ELF-1 (cell line): Measurements from ENCODE around the gene PDYN.

Experiments
- DNase-seq: peaks from one replicate; pipeline ENCODE4 v3.0.0-alpha.2; 2016; ENCODE audit warnings: low read depth, low spot score

Gene PDYN

DNA sequence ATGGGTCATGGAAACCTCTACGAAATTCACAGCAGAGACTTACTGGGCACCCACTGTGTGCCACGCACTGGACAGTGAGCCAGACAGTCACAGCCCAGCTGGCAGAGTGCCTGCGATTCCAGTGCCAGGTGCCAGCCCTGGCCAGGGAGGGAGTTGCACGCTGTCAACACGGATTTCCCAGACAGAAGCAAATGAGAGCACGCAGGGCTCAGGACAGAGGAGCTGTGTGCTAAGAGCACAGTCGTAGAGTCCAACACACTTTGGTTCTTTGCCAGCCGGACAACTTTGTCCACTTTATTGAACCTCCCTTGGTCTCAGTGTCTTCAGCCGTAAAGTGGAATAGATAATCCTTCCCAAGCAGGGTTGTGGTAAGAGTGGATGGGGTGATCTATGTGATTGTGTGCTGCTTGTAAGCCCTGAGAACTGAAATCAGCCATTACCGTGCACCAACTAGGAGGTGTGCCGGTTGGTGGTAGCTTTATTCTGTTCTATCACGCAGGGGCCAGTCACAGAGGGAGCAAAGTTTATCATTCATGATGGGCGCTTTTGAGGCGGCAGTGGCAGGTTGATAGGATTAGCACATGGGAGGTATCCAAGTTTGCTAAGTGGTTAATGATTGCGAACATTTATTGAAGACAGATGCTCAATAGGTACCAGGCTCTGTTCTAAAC is 58.0 kb downstream of the PDYN start:
- no peak for DNase-seq

DNA sequence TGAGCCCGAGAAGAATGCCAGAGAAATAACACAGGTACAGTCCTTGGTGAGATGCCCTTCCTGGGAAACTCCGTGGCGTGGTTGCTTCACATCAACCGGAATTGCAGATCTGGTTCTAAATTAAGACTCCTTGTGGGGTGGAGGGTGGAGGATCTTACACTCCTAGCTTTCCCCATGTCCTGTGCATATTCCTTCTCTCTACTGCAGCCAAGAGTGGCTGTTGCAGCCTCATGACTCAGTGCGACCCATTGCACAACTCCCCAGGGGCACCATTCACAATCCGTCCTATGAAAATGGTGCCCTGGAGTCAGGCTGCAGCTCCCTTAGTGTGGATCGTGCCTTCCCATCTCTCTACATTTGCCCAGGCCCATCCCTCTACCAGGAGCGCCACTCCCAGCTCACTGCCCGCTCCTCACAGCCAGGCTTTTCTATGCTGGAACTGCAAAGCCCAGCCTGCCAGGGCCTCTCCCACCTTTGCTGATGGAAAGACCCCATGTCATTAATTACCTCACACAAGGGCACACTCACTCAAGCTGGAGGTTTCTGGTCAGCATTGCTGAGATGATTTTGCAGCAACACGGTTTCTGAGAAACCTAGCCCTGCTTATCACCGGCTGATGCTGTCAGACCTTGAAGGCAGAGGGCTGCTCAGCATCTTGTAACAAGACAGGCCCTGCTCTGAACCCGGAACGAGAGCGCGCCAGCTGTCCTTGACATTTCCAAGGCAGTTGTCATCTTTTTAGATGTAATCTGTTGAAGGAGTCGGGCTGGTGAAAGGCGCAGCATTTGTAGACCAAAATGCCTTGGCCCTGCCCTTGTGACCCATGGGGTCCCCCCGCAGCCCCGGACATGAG is 58.9 kb downstream of the PDYN start:
- no peak for DNase-seq

- DNase-seq, result no peak
Observed at GRCh38 chr20:1934156-1934555, 59.7 kb downstream of the PDYN start.

GRCh38 chr20:1933465-1933870 is 60.4 kb downstream of the PDYN start:
- no peak for DNase-seq

DNA sequence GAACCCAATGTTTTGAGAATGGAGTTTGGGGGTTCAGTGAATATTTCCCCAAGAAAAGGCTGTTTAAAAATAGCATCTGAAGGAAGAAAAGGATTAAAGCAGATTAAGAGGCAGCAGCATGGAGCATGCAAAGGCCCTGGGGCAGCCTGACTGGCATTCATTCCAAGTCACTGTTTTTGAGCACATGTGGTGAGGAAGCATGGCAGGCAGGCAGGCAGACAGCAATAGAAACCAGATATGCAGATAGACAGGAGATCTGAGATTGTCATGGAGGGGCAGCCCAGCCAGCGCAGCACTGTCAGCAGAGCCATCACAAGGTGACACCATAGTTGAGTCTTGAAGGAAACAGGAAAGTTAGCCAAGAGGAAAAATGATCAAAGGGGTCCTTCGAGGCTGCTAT is 60.9 kb downstream of the PDYN start:
- no peak for DNase-seq

DNA sequence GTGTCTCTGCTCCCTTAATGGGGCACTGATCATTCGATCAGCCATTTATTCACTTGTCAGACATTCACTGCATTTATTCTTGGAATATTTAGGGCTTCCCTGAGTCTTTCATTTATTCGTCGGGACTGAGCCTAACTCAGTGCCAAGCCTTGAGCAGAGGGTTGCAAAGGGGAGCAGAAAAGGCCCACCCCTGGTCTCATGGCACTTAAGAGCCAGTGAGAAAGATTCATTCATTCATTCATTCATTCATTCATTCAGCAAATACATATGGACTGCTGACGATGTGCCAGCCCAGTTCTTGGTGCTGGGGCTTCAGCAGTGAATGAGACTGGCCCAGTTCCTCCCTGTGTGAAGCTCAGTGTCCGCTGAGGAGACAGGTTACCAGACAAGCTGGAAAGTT is 62.0 kb downstream of the PDYN start:
- DNase-seq, result no peak

GRCh38 chr20:1930165-1930564 is 63.7 kb downstream of the PDYN start:
- no peak for DNase-seq

- DNase-seq, result no peak
Observed at GRCh38 chr20:1929460-1929859, 64.4 kb downstream of the PDYN start.

DNA sequence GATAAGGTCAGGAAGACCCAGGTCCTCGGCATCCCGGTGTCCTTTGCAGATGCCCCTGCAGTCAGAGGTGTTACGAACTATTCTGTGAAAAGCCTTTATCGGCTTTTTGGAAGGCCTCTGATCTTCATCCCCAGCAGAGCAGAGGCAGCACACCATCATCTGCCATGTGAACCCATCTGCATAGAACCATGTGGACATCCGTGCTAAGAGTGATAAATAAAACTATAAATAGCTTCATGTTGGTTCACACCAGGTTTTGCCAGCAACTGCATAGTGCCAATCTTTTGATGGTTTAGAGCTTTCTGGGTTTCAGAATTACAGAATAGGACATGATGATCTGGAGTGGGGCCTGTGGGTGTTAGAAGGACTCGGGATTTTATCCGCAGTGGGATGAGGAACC is 65.1 kb downstream of the PDYN start:
- no peak for DNase-seq
